ENCODE data around the gene SHROOM3.

GRCh38 chr4:76439491-76439890 is 4.5 kb downstream of the SHROOM3 start:
- TF ChIP-seq SUZ12 (IDR thresholded peaks at IDR 0.05; ENCODE audit: extremely low read depth, insufficient read depth, insufficient read length) (no peak), ZNF274 (IDR thresholded peaks at IDR 0.05; ENCODE audit: low read depth, low read length) (no peak)

All from NT2/D1 (cell line).